GM18951 (cell line): ENCODE results near the gene RTF1.

Experiments
- POLR2A ChIP-seq: IDR thresholded peaks from 4 replicates; pipeline ENCODE4 v1.6.1; 2011; ENCODE audit warnings: mild to moderate bottlenecking; ENCODE audit not compliant: insufficient read length, insufficient read depth; ENCODE audit errors: extremely low read depth
- in situ Hi-C: fragments of 300-500 bp; cut with MboI; formaldehyde crosslinking; loops from one replicate; pipeline ENCODE4 v1.12.0; 2022; ENCODE audit warnings: low sequenced_read_pairs, mixed read lengths, inconsistent platforms; ENCODE audit not compliant: unreplicated experiment

RTF1 gene

DNA sequence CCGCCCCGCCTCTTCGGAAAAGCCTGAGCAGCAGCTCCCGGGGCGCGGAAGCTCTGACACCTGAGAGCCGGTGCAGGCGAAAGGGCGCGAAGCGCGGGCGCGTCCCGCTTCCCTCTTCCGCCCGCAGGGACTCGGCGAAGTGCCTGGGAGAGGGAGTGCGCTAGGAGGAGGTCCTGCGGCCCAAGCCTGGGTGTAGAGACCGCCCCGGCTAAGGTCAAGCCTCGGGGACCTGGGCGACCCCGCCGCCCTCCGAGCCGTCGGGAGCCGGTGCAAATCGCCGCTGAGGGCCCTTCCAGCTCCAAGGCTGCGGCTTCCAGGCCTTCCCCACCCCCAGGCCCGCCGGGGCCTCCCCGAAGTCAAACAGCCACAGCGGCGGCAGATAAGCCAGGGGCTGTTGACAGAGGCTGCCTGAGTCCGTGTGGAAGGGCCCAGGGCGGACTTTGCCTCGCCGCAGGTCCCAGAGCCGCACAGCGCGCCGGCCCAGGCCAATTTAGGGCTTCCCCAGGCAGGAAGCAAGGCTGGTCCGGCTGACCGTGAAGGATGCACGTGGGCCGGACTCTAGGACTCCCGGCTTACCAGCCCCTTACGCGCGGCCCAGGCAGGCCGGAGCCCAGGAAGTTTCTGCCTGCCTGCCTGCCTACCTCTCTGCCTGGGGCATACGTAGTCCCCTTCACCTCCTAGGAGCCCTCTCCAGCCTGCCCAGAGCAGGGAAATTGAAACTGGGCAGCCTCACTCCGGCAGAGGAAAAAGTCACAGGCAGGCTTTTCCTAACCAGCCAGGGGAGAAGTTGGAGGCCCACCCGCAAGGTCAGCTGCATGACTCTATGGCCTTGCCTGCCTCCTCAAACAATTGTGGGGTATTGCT, 79.1 kb downstream of the RTF1 start:
- in situ Hi-C loops: no loop called here
- TF ChIP-seq POLR2A: no peak

DNA sequence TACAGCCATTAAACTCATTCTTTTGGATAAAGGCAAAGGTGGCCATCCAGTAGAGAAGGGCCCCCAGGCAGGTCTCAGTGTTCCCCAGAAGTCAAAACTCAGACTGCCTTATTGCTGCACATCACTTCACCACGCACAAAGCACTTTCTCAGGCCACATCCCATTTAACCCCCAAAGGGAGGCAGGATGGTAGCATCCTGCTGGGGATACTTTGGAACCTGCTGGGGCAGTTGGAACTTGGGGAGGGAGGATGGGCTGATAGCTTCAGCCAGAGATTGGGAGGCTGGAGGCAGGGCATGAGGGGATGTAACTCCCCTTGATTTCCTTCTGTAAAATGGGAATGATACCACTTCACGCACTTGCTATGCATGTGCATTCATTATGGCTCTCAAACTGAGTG, 81.8 kb downstream of the RTF1 start:
- in situ Hi-C loops: no loop called here
- no peak for TF ChIP-seq POLR2A

DNA sequence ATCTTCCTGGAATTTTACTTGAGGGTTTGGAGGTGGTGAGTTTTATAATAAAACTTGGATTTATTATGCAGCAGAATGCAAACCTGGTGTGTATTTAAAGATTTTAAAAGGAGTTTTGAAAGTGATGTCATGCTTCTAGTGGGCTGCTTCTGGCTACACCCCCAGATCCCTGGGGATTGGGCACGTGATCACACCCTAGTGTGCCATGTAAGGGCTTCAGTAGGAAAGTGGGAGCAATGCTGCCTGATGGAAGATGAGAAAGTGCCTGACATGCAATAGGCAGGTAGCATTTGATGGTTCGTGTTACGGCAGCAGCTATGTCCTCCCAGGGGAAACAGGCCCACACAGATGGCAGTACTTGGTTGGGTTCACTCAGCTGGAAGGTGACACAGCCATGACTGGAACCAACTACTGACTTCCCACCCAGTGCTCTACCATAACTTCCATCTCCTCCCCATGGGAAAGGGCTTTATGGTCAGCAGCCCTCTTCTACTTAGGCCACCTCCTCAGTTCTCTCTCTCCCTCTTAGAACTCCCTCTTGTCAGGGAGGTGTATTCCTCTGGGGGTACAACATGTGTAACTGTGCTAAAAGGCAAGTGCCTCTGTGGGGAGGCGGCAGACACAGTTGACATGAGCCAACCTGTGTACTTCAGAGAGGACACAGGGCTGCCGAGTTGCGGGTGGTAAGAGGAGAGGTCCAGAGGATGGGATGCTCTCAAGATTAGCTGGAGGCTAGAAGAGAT, 82.4 kb downstream of the RTF1 start:
- in situ Hi-C loops: no loop called here
- no peak for TF ChIP-seq POLR2A

DNA sequence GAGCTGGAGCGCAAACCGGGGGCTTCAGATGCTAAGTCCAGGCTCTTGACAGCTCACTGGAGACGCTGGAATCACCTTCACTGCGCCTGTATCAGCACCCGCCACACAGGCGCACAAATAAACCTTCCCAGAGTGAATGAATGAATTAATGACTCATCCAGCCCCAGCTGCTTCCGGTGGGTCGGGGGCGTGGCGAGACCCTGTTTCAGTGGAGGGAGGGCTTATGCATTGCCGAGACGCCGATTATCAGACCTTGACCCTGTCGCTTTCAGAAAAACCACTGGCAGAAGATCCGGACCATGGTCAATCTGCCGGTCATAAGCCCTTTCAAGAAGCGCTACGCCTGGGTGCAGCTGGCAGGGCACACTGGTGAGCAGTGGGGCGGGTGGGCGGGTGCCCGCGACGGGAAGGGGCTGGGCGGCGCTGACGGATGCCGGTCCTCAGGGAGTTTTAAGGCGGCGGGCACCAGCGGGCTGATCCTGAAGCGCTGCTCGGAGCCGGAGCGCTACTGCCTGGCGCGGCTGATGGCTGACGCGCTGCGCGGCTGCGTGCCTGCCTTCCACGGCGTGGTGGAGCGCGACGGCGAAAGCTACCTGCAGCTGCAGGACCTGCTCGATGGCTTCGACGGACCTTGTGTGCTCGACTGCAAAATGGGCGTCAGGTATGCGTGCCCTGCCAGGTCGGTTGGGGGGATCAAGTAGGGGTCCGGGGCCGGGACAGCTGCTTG, 84.5 kb downstream of the RTF1 start:
- no peak for TF ChIP-seq POLR2A
- in situ Hi-C loops: no loop called here

DNA sequence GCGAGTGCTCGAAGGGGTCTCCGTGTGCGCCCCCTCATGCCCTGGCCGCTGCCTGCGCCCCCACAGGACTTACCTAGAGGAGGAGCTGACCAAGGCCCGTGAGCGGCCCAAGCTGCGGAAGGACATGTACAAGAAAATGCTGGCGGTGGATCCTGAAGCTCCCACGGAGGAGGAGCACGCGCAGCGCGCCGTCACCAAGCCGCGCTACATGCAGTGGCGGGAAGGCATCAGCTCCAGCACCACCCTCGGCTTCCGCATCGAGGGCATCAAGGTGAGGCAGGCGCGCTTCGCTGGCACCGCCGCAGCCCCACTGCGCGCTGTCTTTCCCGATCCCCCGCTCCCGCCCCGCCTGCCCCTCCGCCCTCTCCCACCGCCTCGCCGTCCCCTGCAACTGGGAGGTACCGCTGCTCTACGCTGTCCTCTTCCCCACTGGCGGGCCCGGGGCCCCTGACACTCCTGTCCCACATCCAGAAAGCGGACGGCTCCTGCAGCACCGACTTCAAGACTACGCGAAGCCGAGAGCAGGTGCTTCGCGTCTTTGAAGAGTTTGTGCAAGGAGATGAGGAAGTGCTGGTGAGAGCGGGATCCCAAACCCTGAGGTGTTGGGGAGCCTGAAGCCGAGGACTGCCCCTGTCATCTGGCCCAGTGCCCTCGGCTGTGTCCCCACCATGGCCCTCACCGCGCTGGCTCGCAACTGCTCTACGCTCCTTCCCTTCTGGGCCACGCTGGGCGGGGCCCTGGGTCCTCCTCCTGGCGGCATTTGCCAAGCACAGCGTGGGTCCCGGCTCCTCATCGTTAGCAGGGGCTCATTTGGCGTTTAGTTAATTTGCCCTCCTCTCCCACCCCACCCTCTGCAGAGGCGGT, 85.3 kb downstream of the RTF1 start:
- in situ Hi-C loops: no loop called here
- no peak for TF ChIP-seq POLR2A

DNA sequence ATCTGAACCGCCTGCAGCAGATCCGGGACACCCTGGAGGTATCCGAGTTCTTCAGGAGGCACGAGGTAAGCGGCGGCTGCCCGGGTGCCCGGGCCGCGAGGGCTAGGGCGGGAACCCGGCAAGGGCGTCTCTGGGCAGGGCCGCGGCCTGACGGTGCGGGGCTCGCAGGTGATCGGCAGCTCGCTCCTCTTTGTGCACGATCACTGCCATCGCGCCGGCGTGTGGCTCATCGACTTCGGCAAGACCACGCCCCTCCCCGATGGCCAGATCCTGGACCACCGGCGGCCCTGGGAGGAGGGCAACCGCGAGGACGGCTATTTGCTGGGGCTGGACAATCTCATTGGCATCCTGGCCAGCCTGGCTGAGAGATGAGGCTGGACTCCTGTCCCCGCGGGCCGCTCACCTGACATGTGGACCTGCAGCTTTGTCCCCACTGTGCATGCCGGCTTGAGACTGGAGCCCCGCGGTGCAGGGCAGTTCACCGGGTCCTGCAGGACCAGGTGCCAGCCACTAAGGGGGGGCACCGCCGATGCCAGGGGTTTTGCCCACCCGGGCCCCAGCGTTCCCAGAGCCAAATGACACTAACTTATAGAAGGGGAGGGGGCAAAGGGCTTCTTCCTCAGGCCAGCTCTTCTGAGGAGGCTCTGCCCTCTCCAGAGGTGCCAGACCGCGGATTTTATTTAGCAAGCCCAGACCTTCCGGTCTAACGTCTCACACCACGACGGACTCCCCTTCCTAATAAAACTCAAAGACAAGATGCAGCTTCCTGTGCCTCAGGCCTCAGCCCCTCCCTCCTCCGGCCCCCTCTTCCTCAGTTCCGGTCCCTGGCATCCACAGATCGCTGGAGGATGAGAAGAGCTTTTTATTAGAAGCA, 86.1 kb downstream of the RTF1 start:
- no peak for TF ChIP-seq POLR2A
- in situ Hi-C loops: no loop called here

DNA sequence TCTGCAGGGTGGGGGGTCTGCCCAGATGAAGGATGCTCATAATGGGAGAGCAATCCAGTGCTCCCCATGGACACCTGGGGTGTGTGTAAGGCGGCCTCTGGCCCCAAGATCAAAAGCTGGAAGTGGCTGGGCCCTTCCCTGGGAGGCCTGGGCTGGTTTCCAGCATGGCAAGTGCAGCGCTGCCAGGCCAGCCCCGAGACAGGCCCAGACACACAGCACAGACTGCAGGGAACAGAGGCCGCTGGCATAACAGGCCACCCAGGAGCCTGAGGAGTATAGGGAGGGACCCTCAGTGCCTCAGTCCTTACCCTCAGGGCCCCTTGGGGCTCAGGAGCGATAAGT, 86.7 kb downstream of the RTF1 start:
- in situ Hi-C loops: no loop called here

DNA sequence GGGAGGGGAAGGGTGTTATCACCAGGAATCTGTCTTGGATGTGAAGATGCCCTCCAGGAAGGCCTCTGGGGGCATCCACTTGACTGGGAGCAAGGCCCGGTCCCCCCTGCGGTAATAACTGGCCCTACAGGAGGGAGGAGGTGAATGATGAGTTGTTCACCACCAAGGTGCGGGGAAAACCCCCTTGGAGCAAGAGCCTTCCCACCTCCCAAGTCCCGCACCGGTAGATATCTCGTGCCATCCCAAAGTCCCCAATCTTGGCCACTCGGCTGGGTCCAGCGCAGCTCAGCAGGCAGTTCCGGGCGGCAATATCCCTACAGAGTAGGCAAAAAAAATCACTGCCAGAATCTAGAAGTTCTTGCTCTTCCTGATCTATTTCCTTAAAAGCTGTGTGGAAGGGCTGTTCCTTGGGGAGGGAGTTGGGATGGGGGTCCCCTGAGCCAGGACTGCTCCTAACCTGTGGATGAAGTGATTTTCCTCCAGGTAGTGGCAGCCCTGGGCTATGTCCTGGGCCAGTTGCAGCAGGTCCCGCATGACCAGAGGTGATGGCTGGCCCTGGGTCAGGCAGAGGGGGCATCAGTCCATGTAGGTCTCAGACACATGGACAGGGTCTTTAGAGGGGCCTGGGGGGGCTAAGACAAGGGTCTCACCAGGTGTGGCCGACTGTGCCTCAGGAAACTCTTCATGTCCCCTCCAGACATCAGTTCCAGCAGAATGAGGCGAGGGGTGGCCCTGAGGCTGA, 88.0 kb downstream of the RTF1 start:
- in situ Hi-C loops: no loop called here
- TF ChIP-seq POLR2A: no peak

More for the DNA sequence above, 86.7 kb downstream of the RTF1 start:
- TF ChIP-seq POLR2A: no peak

DNA sequence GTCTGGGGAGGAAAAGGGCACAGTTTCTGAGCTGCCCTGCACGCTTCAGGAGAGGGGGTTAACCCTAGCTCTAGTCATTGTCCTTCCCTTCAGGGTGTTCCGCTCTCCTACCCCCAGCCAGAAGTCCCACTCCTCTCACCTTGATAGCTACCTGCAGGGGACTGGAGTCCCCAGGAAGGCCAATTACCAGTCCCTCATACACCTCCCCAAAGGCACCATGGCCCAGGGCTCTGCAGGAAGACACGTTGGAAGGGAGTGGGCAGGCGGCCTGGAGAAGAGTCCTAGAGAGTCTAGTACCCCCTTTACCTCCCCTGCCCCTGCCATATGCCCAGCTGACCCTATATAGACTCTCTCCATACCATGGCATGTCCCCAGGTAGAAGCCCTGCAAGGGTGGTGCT, 88.9 kb downstream of the RTF1 start:
- no peak for TF ChIP-seq POLR2A
- in situ Hi-C loops: no loop called here

DNA sequence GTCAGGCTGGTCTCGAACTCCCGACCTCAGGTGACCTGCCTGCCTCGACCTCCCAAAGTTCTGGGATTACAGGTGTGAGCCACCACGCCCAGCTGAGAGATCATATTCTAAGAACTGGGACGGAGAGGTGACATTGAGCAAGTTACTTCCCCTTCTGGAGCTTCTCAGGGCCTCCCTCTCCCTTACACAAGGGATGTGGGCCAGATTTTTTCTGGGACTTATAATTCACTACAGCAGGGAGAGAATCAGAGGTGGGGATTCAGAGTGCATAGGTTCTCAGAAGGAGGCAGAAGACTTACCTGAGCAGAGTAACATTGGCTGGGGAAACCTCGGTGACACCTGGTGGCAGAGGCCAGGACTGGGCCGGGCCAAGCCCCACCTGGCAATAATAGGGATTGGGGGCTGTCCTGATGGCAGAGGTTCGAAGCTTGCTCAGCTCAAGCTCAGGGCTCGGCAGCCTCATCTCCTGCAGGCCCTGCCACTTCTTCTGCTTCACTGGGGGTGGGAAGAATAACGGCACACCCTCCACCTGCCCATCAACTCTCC, 90.0 kb downstream of the RTF1 start:
- TF ChIP-seq POLR2A: no peak

DNA sequence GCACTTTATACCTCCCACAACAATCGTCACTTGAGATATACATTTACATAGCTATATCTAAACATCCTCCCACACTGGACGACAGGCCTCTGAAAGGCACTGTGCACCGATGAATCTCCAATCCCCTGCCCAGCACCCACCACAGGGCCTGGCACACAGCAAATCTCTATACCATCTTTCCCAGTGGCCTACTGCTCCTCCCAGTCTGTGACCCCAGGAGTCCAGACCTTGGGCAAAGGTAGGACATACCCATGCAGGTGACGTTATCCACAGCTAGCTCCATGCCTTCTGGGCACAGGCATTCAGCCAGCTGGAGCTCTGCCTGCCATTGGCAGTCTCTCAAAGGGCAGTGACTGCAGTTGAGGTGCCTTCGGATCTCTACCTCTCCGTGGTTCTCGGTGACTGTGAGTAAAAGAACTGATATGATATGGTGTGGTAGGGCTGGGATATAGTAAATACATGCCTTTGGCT, 91.0 kb downstream of the RTF1 start:
- TF ChIP-seq POLR2A: no peak
- in situ Hi-C loops: no loop called here

More for the DNA sequence above, 90.0 kb downstream of the RTF1 start:
- in situ Hi-C loops: no loop called here

DNA sequence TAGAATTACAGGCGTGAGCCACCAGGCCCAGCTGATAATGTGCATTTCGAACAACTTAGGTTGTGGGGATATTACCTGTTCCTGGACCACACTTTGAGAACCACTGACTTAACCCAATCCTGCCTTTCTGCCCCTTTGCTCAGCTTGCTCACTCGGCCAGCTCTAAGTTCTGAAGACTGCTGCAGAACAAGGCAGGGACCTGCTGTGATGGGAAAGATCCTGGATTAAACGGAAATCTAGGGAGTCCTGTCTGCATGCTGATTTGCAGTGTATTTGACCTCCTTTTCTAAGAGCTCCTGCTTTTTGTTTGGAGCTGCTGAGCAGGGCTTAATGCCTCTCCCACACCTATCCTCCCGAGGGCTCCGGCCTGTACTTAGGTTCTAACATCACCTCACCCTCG, 93.8 kb downstream of the RTF1 start:
- in situ Hi-C loops: no loop called here
- no peak for TF ChIP-seq POLR2A
